LNCAP (cell line): Measurements from ENCODE around the gene NAGS.

ENCODE experiments used
- CTCF ChIP-seq: fragments of 450-650 bp; IDR thresholded peaks from 2 replicates; pipeline ENCODE4 v1.5.1; 2017; ENCODE audit warnings: mild to moderate bottlenecking

The NAGS gene

GRCh38 chr17:43992641-43993040 lies 11.8 kb upstream of the NAGS start:
- TF ChIP-seq CTCF: no peak

GRCh38 chr17:43994272-43995149 lies 9.9 kb upstream of the NAGS start:
- TF ChIP-seq CTCF: peak; percentile 64

- peak; percentile 3; the same call in 1 of the 2 replicates for TF ChIP-seq CTCF
Measured at GRCh38 chr17:43995150-43995471, 9.3 kb upstream of the NAGS start.

GRCh38 chr17:43998552-43998951 lies 5.9 kb upstream of the NAGS start:
- TF ChIP-seq CTCF: no peak

- no peak for TF ChIP-seq CTCF
Measured at GRCh38 chr17:43999024-43999423, 5.4 kb upstream of the NAGS start.

- TF ChIP-seq CTCF: no peak
Measured at GRCh38 chr17:44000141-44000860, 4.1 kb upstream of the NAGS start.

- TF ChIP-seq CTCF: no peak
Measured at GRCh38 chr17:44000871-44001460, 3.5 kb upstream of the NAGS start.
